Skin of body (tissue), 2 donors: Measurements from ENCODE around the gene ELN. TPM values are rescaled to one million over a fixed set of nuclear protein-coding genes. Genes with fewer than 3 reads are reported as not detected.
"Not testable (repeated sequence)": the region's sequence is repeated elsewhere in the genome, so short reads cannot be mapped to it uniquely, and the experiment has no call there.

Experiments used
- DNase-seq: peaks from one replicate; lab custom pipeline; 2025; lab: John Stamatoyannopoulos, UW
- total RNA-seq: library from RNA; depleted of rRNA; stranded (reverse); fragments of >200 nt; gene quantifications from one replicate; pipeline ENCODE4 v1.2.3, GENCODE V29; 2014

Gene ELN
- total RNA-seq, 1 donor from 2014 or later, result 321 TPM

DNA sequence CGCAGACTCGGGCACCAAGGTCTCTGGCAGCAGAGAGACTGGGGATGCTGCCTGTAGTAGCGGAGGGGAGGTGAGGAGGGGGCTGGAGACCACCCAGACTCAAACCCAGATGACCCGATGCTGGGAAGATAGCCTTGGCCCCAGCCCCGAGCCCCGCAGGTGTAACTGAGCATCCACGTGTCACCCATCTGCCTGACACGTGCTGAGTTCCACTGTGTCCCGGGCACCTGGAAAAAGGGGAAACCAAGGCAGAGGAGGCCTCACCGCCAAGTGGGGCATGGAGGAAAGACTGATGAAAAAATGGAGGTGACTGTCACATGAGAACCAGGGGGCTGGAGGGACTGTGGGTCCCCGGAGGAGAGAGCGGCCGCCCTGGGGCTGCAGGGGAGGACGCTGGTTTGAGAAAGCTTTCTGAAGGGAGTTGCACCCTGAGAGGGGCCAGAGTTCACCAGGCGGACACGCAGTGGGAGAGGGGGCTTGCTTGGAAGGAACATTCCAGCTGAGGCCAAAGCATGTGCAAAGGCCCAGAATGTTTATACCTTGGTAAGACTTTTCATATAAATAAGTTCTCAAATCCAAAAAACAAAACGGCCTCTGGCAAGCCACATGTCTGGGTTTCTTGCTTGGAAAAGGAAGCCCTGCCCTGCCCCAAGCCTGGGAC lies 27.4 kb upstream of the ELN start:
- no peak for DNase-seq

DNA sequence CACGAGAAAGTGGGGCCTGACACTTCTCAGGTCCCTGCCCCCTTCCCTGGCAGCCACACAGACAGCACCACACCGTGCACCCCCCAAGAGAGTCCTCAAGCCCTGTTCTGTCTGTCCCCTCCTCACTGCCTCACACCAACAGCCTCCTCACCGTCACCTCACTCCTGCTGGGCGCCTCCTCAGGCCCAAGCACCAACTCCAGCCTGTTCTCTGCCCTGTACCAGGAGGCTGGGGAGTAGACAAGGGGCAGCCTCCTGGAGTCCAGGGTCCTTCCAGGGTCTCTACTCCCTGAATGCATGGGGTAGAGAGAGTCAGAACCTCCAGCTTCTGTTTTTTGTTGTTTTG lies 26.9 kb upstream of the ELN start:
- DNase-seq, result no peak

DNA sequence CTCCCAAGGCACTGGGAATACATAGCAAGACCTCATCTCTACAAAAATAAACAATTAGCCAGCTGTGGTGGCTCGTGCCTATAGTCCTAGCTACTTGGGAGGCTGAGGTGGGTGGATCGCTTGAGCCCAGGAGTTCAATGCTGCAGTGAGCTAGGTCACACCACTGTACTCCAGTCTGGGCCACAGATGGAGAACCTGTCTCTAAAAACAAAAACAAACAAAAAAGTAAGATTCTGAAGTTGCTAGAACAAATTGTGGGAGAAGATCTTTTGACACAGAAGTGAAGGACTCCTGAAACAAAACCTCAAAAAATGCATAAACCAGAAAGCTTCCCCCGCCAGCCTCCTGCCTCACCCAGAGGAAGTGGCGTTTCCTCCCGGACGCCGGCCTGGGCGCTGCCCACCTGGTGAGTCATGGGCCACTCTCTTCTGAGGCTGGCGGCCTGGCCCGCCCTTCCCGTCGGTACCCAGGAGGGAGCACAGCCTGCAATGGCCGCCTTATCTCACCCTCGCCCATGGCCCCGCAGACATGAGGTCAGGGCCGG lies 25.4 kb upstream of the ELN start:
- DNase-seq, result no peak

DNA sequence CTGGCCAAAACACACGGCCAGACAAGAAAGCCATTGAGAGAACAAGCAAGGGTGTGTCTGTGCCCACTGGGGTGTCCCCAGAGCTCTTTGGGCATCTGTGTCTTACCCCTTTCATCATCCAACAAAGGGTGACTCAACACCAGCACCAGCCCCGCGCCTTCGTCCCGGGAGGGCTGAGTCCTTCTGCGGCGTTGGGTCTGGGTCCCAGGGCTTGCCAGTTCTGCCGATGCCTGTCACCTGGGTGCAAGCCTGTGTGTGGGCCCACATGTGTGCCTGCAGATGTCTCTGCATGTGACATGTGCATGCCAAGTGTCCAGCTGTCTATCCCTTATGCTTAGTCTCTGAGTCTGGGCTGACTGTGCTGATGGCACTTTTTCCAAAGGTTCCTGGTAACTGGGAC lies 24.4 kb upstream of the ELN start:
- DNase-seq, result no peak

DNA sequence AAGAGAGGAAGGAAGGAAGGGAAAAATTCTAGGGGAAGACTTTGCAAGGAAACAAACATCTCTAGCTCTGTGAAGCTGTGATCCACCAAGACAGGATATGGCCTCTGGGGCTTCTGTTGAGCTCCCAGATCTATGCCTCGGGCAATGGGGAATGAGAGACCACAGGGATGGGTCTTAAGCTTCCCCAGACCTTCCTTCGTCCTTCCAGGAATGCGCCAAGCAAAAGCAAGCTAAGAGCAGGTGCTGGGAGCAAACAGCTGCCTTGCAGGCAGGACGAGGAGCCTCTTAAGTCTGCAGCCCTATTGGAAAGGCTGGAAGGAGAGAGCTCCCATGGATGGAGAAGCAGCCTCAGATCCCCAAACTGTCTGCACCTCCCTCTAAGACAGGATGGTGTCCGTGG lies 21.9 kb upstream of the ELN start:
- no peak for DNase-seq

DNA sequence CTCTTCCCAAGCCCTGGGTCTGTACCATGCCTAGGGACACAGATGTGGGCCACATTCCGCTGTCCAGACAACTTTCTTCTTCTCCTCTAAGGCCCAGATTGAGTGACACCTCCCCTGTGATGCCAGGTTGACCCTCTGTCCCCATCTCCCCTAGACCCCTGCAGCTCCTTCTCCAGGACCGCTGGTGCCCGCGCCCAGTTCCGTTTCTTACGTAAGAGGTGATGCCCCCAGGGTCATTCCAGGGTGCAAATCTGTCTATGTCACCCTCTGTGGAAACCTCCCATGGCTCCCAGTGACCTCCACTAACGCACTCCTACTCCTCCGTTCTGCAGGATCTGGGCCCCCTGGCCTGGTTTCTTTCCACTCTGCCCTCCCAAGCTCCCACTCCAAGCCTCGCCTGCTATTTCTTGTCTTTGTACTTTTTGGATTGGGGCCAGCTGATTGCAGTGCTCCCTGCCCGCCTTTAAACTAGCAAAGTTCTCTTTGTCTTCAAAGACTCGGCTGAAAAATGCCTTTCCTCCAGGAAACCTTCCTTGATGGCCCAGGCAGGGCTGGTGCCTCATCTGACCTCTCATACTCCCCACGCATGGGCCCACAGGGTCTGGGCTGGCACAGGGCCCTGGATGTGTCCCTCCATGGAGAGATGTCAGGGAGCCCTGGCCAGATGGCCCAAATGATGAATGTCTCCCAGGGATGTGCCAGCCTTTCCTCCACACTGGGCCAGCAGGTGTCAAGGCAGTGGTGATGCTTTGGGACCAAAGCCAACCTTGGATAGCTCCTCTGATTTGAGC lies 21.3 kb upstream of the ELN start:
- no peak for DNase-seq

DNA sequence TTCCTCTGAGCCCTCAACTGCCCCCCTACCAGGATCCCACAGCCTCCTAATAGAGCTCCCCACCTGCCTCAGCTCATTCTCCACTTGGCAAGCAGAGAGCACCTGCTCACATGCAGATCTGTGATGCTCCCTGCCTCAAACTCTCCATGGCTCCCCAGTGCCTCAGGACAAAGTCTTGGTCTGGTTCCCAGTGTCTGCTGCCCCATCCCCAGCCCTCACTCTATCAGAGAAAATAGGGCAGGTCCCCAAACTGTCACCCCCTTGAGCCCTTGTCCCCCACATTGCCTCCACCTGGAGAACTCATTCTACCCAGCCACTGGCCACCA lies 20.8 kb upstream of the ELN start:
- DNase-seq, result no peak

DNA sequence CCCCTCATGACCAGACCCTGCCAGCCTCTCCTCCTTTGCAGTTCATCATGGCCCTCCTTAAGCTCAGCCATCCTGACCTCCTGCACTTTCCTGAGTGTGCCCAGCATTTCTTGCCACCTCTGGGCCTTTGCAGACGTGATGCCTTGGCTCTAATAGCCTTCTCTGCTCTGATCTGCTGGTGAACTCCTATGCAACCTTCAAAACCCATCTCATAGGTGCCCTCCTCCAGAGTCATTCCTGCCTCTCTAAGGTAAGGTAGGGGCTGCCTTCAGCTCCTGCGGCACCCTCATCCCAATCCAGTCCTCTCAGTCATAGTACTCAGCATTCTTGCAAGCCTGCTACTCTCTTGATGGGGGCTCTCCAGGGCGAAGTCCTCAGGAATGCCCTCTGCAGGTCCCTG lies 19.3 kb upstream of the ELN start:
- no peak for DNase-seq

DNA sequence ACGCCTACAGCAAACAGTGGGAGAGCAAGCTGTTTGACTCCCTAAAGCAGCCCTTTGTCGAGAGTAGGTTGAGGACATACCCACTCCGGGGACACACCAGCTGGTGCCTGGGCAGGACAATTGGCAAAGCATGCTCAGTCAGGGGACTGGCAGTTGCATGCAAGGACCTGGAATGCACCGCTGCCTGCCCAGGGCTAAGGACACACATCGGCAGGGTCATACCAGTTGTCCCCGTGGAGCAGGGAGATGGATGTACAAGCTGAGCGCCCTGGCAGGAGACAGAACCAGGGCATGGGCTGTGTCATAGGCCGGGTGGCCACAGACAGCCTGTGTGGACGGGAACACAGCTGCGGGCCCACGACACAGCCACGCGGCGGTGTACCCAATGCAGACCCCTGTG lies 18.3 kb upstream of the ELN start:
- DNase-seq, result no peak

DNA sequence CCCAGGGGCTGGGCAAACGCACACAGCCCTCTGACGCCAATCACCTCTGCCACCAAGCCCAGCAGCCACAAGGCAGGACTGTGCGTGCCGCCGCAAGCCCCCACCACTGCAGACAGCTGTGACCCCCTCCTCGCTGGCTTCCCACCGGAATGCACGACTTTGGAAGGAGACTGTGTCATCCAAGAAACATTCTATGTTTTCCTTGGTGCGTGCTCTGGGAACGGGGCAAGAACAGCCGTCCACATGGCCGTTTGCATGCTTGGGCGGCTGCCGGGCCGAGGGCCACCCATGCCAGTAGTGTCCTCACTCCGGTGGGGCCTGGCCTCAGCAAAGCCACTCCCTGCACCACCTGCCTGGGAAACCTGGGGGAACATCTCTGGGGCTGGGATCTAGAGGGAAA lies 17.6 kb upstream of the ELN start:
- no peak for DNase-seq

DNA sequence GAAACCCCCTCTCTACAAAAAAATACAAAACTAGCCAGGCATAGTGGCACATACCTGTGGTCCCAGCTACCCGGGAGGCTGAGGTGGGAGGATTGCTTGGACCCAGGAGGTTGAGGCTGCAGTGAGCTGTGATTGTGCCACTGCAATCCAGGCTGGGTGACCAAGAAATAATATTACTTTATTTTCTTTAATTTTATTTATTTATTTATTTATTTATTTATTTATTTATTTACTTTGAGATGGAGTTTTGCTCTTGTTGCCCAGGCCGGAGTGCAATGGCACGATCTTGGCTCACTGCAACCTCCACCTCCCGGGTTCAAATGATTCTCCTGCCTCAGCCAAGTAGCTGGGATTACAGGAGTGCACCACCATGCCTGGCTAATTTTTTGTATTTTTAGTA lies 16.6 kb upstream of the ELN start:
- not testable (repeated sequence) for DNase-seq

DNA sequence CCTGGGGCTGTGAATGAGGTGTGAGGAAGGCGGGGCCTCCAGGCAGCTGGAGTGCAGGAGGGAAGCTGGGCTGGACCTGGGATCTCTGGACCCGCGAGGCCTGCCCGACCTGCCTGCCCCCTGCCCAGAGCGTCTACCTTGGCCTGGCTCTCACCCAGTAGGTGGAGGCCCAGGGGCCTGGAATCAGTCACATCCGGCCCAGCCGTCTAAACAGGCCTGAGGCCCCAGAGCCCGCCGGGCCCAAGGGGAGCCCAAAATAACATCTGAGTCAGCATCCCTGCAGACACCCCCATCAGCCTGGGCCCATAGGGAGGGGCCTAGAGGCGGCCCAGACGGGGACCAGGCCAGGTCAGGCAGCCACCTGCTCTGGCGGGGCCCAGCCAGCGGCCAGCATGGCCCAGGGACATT lies 15.1 kb upstream of the ELN start:
- DNase-seq, result no peak

DNA sequence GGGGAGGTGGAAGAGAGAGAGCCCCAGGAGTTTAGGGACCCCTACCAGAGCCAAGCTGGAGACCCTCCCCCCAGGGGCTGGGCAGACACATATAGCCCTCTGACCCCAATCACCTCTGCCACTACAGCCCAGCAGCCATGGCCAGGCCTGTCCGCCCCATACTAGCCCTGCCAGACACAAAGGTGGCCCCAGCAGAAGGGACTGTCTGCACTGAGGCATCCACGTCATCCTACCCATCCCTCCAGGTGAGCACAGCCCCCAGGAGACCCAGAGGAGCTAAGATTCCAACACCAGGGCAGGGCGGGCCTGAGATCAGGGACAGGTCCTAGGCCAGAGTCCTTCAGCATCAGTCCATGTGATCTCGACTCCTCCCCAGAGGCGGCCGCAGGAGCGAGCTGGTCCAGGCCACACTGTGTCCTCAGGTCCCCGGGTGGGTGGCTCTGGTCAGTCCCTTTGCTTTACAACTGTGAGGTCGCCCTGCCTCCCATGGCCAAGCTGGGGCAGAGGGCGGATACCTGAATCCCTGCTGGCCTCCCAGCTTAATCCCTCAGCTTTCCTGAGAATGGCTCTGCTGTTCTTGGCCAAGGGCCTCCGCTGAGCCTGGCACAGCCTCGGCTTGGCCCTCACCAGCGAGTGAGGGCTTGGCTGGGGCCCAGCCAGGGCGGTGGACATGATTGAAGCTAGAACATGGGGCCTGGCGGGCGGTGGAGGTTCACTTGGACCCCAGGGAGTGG lies 14.3 kb upstream of the ELN start:
- DNase-seq, result no peak

DNA sequence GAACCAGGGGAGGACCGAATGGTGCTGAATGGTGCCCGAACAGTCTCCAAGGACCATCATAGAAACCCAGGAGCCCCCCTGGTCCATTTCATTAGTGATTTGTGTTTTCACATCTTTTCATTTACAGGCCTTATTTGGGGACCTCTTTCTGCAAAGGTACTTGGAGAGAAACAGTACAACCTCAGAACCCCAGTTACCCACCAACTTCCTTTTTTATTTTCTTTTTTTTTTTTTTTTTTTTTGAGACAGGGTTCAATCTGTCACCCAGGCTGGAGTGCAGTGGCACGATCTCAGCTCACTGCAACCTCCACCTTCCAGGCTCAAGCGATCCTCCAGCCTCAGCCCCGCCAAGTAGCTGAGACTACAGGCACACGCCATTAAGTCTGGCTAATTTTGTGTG lies 13.0 kb upstream of the ELN start:
- DNase-seq, result no peak

DNA sequence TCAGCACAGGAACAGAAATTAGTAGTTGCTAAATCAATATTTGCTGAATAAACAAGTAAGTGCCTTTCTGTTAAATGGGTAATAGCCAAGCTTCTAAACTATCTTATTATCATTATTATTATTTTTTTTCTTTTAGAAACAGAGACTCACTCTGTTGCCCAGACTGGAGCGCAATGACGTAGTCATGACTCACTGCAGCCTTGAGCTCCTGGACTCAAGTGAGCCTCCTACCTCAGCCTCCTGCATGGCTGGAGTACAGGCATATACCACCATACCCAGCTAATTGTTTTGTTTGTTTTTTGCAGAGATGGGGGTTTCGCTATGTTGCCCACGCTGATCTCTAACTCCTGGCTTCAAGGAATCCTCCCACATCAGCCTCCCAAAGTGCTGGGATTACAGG lies 12.3 kb upstream of the ELN start:
- DNase-seq, result no peak

DNA sequence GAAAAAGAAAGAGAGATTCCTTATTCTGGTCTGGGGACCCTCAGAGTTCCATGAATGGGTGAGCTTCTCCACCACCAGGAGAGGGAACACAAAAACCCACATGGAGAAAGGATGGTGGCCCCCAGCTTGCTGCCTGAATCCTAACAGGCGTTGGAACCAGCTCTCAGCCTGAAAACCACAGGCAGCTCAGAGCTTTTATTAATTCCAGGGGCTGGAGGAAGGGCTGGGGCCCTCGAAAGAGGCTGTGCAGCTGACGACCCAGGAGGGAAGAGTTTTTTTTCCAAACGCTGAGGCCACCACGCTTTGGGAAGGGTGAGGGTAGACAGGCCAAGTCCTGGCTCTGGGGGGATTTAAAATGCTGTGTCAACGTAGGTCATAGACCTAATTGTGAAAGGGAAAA lies 10.8 kb upstream of the ELN start:
- DNase-seq, result peak; percentile 59

DNA sequence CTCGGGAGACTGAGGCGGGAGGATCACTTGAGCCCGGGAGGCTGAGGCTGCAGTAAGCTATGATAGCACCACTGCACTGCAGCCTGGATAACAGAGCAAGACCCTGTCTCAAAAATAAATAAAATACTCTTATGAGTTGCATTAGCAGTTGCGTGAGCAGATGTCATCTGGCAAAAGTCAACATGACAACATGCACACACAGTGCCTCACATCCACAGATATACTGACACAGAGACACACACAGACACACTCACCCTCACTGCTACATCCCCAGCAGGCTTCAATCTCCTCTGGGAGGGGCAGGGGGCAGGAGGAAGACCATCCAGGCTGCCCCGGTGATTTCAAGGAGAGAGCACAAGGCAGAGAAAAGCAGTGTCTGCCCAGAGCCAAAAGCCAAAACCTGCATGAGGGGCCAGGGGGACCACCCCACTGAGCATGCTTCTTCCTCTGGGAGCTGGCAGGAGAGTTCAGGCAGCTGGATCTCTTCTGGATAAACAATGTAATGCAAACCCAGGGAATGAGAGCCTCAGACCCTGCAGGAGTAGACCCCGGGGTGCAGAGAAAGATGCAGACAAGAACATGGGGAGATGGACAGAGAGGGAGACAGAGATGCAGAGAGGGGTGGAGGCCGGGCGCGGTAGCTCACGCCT lies 9.6 kb upstream of the ELN start:
- peak; percentile 70 for DNase-seq

DNA sequence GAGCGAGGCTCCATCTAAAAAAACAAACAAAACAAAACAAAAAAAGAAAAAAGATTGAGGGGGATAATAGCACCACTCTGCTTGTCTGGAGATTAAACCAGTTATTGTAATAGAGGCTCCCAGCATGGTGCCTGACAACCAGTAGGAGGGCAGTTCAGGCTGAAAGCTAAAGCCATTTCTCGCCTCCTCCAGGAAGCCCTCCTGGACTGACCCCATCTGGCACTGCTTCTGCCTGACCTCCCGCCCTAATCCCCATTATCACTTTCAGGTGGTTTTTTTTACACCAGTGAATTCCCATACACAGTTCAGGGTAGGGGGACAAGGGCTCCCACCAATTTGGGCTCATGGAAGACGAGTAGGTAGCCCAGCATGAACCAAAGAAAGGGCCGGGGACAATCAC lies 8.8 kb upstream of the ELN start:
- no peak for DNase-seq

DNA sequence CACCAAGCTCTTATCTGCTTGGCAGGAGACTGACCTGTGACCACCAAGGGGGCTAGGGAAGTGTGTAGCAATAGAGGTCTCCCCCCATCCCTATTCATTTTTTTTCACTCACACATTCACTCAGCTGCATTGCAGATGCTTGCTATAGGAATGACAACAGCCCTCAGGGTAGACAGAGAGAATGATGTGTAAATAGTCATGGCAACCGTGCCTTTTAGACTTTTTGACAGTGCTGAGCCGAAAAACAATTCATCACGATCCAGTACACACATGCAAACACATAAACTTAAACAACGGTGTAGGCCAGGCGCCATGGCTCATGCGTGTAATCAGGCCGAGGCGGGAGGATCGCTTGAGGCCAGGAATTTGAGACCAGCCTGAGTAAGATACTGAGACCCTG lies 7.6 kb upstream of the ELN start:
- peak; percentile 94 for DNase-seq

DNA sequence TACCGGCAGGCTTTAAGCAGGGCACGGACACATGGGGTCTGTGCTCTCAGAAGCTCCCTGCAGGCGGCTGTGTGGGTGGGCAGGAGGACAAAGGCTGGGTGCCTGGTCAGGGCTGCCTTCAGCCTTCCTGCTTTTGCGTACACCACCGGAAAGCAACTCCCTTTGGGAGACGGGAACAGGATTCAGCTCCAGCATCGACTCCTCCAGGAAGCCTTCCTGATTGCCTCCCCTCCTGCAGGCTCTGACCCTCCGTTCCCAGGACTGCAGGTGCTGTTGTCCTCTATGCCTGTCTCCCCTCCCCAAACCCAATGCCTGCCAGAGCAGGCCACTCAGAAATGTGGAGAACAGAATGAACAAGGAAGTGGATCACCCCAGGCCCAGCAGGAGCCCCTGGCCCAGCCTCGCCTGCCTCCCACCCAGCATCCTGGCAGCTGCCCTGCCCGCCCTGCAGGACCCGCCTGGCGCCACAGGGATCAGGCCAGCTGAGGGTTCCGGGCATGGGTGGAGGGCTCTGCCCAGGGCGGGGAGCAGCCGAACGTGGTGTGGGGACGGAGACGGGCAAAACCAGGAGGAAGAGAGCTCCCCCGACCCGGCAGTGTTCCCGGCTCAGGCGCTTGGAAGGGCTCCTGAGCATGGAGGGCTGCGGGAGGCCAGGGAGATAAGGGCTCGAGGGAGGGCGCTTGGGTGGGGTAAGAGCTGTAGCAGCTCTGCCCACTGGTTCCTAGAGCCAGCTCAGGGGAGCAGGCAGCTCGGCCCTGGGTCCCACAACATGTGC lies 6.2 kb upstream of the ELN start:
- no peak for DNase-seq

DNA sequence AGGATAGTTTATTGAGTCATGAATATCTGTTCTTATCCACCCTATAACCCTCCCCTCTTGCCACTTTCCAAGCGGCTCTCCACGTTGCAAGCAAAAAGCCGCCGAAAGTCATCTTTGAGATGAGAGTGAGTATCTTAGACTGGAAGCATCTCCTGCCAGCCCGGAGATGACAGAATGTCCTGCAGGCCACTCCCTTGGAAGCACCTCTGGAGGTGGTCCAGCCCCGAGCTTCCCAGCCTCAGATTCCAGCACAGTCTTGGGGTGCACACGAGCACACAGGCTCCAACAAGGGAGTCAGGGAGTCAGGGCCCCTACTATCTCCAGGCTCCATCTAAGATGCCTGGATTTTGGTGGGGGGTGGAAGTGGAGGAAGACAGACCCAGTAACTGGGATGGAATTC lies 5.5 kb upstream of the ELN start:
- no peak for DNase-seq
